ENCODE measurements around the gene TCIRG1. TPM values are rescaled to one million over a fixed set of nuclear protein-coding genes. Genes with fewer than 3 reads are reported as not detected.

TCIRG1 gene
- total RNA-seq, 2 experiments from 2014 or later: 199 to 201 TPM

GRCh38 chr11:68049509-68050370 is 10.9 kb downstream of the TCIRG1 start:
- POLR2A ChIA-PET: no interaction called here

GRCh38 chr11:68050371-68050841 is 11.6 kb downstream of the TCIRG1 start:
- H3K4me2 ChIP-seq (ENCODE audit: low read length): no peak overlapping the region
- H3K4me3 ChIP-seq (ENCODE audit: low read depth, low read length, poor library complexity, severe bottlenecking): no peak overlapping the region
- DNase-seq (ENCODE audit: low spot score): no peak

More at GRCh38 chr11:68049509-68050370, 10.9 kb downstream of the TCIRG1 start:
- Histone ChIP-seq H4K20me1 (ENCODE audit: insufficient read depth, low read length) (no peaks in the 10 kb centered on the region), H3K9me2 (ENCODE audit: insufficient read depth, low read length) (no peaks in the 10 kb centered on the region), H3K36me3 (ENCODE audit: insufficient read depth, low read length) (peaks cover 77% of the 10 kb centered on the region), H3K27ac (ENCODE audit: low read depth, low read length, poor library complexity, severe bottlenecking) (no peak overlapping the region), H3K4me1 (ENCODE audit: insufficient read depth, low read length, poor library complexity, severe bottlenecking) (no peaks in the 10 kb centered on the region), H2AFZ (ENCODE audit: low read length) (no peak overlapping the region), H3K4me2 (ENCODE audit: low read length) (no peak overlapping the region), H3K9me3 (ENCODE audit: low read length) (no peaks in the 10 kb centered on the region), H3K4me3 (ENCODE audit: low read depth, low read length, poor library complexity, severe bottlenecking) (no peak overlapping the region), H3K79me2 (ENCODE audit: insufficient read depth, low read depth, low read length) (no peaks in the 10 kb centered on the region)
- BruUV-seq (replicated peaks): no TSS peak
- TF ChIP-seq CTCF (conservative IDR thresholded peaks at IDR 0.05; ENCODE audit: low read length) (no peak), EZH2phosphoT487 (IDR thresholded peaks at IDR 0.05; ENCODE audit: borderline replicate concordance, low read depth, low read length) (no peak)
- CTCF ChIA-PET (ENCODE audit: unreplicated experiment): no interaction called here
- no peak for DNase-seq (ENCODE audit: low spot score)
- intact Hi-C loops (cut with micrococcal nuclease; ENCODE audit: unreplicated experiment): no loop called here

More at GRCh38 chr11:68050371-68050841, 11.6 kb downstream of the TCIRG1 start:
- no TSS peak for BruUV-seq (replicated peaks)
- H3K36me3 ChIP-seq (ENCODE audit: insufficient read depth, low read length): peaks cover 71% of the 10 kb centered on the region
- CTCF ChIA-PET (ENCODE audit: unreplicated experiment): no interaction called here
- intact Hi-C loops (cut with micrococcal nuclease; ENCODE audit: unreplicated experiment): no loop called here
- H3K79me2 ChIP-seq (ENCODE audit: insufficient read depth, low read depth, low read length): no peaks in the 10 kb centered on the region
- no peak for TF ChIP-seq EZH2phosphoT487 (IDR thresholded peaks at IDR 0.05; ENCODE audit: borderline replicate concordance, low read depth, low read length)
- TF ChIP-seq CTCF (conservative IDR thresholded peaks at IDR 0.05; ENCODE audit: low read length): no peak
- no peaks in the 10 kb centered on the region for H4K20me1 ChIP-seq (ENCODE audit: insufficient read depth, low read length)
- no peak overlapping the region for H2AFZ ChIP-seq (ENCODE audit: low read length)
- H3K9me2 ChIP-seq (ENCODE audit: insufficient read depth, low read length): no peaks in the 10 kb centered on the region
- no peak overlapping the region for H3K27ac ChIP-seq (ENCODE audit: low read depth, low read length, poor library complexity, severe bottlenecking)
- no peaks in the 10 kb centered on the region for H3K9me3 ChIP-seq (ENCODE audit: low read length)
- H3K4me1 ChIP-seq (ENCODE audit: insufficient read depth, low read length, poor library complexity, severe bottlenecking): no peaks in the 10 kb centered on the region
- POLR2A ChIA-PET: no interaction called here

Measured in OCI-LY7 (cell line).